Measurements from ENCODE around the gene HIPK2.

- TF ChIP-seq, protein P1, sequence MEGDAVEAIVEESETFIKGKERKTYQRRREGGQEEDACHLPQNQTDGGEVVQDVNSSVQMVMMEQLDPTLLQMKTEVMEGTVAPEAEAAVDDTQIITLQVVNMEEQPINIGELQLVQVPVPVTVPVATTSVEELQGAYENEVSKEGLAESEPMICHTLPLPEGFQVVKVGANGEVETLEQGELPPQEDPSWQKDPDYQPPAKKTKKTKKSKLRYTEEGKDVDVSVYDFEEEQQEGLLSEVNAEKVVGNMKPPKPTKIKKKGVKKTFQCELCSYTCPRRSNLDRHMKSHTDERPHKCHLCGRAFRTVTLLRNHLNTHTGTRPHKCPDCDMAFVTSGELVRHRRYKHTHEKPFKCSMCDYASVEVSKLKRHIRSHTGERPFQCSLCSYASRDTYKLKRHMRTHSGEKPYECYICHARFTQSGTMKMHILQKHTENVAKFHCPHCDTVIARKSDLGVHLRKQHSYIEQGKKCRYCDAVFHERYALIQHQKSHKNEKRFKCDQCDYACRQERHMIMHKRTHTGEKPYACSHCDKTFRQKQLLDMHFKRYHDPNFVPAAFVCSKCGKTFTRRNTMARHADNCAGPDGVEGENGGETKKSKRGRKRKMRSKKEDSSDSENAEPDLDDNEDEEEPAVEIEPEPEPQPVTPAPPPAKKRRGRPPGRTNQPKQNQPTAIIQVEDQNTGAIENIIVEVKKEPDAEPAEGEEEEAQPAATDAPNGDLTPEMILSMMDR (conservative IDR thresholded peaks at IDR 0.05; ENCODE audit: low read length): no peak
- no peak for TF ChIP-seq EZH2phosphoT487 (IDR thresholded peaks at IDR 0.05; ENCODE audit: borderline replicate concordance)
Observed at GRCh38 chr7:139603896-139604295, 173.9 kb downstream of the HIPK2 start.
